D721Med (cell line): Measurements from ENCODE around the gene OR4P4.

ENCODE experiments used
- DNase-seq: peaks from one replicate; pipeline ENCODE4 v3.0.0; 2011; ENCODE audit warnings: low spot score; ENCODE audit not compliant: insufficient read length
- FAIRE-seq: peaks from 2 replicates; lab custom pipeline; 2011; peaks lifted over from hg19 to GRCh38; lab: Jason Lieb, UNC
- TF ChIP-seq, protein P1 (sequence below): IDR thresholded peaks from 2 replicates; pipeline ENCODE4 v1.5.1; 2012; ENCODE audit warnings: mild to moderate bottlenecking, control low read depth; ENCODE audit not compliant: insufficient read depth; ENCODE audit errors: missing control alignments

The OR4P4 gene

DNA sequence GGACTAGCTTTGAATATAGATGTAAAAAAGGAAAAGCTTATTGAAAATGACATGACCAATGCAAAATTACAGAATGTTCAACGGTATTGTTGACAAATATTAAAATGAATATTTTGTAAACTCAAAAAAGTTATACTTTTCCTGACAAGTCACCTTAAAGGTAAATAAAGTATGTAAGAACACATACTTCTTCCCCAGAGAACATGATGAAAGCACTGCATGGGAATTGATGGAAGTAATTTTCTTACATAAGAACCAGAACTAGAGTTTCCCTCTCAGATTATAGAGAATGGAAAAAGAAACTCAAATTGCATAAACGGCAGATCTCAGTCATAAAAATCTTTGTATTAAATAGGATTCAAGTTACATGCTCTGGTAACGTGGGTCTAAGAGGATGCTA, at the start of gene OR4P4:
Gene OR4P4, plus strand, starts transcription at position 301 of the 400 bp plus-strand sequence.
- DNase-seq (no peak), FAIRE-seq (no peak)
- TF ChIP-seq, protein P1, sequence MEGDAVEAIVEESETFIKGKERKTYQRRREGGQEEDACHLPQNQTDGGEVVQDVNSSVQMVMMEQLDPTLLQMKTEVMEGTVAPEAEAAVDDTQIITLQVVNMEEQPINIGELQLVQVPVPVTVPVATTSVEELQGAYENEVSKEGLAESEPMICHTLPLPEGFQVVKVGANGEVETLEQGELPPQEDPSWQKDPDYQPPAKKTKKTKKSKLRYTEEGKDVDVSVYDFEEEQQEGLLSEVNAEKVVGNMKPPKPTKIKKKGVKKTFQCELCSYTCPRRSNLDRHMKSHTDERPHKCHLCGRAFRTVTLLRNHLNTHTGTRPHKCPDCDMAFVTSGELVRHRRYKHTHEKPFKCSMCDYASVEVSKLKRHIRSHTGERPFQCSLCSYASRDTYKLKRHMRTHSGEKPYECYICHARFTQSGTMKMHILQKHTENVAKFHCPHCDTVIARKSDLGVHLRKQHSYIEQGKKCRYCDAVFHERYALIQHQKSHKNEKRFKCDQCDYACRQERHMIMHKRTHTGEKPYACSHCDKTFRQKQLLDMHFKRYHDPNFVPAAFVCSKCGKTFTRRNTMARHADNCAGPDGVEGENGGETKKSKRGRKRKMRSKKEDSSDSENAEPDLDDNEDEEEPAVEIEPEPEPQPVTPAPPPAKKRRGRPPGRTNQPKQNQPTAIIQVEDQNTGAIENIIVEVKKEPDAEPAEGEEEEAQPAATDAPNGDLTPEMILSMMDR = no peak

DNA sequence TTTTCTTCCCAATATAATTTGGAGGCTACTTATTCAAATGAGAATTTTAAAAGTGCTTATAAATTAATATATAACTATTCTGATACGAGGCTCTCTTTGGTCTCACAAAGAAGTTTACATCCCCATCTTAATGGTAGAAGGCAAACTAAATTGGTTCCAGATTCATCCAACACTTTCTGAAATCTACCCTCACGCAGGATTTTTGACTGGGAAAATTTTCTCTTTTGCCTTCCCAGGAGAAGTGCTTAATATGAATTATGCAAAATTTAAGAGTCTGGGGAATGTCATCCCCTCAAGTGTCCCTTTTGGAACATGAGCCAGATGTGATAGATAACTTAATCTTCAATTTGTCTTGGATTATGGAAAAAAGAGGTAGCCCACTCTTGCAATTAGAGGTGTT, 27.4 kb upstream of the OR4P4 start, which contains the start of gene OR4C11:
Gene OR4C11, minus strand, starts transcription at position 101 of the 400 bp plus-strand sequence. CDS start 3,272 bp downstream, outside the sequence.
- TF ChIP-seq, protein P1 = no peak
- no peak for FAIRE-seq
- no peak for DNase-seq

DNA sequence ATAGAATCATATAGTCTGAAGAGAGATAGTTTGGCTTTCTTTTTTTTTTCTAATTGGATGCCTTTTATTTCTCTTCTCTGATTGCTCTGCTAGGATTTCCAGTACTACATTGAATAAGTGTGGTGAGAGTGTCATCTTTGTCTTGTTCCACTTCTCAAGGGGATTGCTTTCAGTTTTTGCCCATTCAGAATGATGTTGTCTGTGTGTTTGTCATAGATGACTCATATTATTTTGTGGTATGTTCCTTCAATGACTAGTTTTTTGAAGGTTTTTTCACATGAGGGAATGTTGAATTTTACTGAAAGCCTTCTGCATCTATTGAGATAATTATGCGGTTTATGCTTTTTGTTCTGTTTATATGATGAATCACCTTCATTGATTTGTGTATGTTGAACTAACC, 10.4 kb upstream of the OR4P4 start:
- DNase-seq (no peak), FAIRE-seq (no peak)
- TF ChIP-seq, protein P1 = no peak

DNA sequence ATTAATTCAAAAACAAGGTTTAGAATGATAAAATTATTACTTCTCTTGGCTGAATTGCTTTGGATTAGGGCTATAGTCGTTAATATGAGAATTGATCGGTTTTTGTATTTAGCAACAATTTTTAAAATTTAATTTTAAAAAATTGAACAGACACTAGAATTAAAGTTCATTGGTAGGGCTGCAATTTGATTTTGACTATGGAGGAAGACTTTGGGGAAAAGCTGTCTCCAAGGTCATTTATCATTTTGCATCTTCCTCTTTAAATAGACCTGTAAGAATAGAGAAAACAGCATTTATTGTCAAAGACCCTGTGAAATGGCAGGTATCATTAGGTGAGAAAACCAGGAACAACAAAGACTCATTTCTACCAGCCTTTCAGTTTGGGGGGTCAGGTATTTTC, 13.1 kb downstream of the OR4P4 start, which contains the start of gene OR4S2:
Gene OR4S2, plus strand, starts transcription at position 301 of the 400 bp plus-strand sequence. CDS start 2,577 bp downstream, outside the sequence.
- TF ChIP-seq, protein P1 = no peak
- no peak for FAIRE-seq

DNA sequence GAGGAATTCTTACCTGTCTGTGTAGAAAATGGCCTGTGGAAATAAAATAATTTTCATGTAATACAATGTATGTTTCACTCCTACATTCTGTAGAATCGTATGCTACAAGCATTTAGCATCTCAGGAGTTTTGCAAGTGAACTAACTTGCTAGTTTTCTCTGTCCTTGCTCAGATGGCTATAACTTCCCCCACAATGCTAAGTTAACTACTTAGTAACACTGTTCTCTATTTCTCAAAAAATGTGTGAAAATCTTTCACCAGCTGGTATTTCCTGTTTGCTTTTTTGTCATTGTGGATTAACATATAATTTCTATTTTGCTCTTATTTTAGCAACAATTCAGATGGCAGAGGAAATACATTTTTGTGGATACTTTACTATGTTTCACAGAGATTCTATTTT, 17.6 kb downstream of the OR4P4 start:
- DNase-seq = no peak
- TF ChIP-seq, protein P1 = no peak
- FAIRE-seq = no peak

More for the DNA sequence above, 13.1 kb downstream of the OR4P4 start, which contains the start of gene OR4S2:
- DNase-seq = no peak

DNA sequence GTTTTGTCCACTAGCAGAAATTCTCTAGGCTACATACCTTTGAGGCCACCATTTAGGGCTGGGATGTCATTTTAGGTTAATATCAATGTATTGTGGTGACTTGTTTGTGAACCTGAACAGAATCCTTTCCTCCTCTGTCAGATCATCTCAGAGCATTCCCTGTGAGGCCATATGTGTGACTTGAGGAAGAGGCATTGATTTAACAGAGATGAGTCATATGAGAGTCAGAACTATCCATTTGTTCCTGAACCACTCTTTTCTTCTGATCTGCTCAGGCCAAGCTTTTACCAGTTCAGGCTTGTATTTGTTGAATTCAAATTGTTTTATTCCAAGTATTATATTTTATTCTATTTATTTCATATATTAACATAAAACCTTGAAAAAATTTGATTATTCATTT, 20.2 kb downstream of the OR4P4 start:
- TF ChIP-seq, protein P1 = no peak
- FAIRE-seq = no peak
- no peak for DNase-seq

DNA sequence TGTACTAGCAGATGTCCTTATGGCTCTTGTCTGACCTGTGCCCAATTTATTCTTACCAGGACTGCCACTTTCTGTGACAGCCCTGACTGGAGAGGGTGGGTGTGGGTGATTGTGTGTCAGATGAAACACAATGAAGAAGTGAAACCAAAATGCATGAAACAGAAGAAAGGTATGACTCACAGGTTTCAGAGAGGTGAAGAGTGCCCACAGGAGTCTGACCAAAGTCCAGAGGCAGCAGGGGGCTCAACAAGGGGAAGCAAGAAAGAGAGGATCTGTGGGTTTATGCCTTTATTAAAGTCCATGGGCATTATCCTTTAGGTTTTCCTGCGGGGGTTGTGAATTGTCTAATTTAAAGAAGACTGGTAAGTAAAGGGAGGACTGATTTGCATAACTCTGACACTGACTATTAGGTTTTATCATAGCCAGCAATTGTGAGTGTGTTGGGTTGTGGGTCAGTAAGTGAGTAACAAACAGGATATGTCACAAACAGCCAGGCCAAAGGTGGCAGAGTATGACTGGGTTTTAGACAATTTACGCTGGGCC, 23.2 kb downstream of the OR4P4 start:
- DNase-seq (no peak), FAIRE-seq (no peak)
- TF ChIP-seq, protein P1 = no peak
